GM03348 (cell line): ENCODE measurements around the gene MCFD2.
"Not testable (repeated sequence)": the region's sequence is repeated elsewhere in the genome, so short reads cannot be mapped to it uniquely, and the experiment has no call there.

Experiments
- DNase-seq: peaks from one replicate; pipeline ENCODE4 v3.0.0; 2012; ENCODE audit warnings: low spot score

The MCFD2 gene

DNA sequence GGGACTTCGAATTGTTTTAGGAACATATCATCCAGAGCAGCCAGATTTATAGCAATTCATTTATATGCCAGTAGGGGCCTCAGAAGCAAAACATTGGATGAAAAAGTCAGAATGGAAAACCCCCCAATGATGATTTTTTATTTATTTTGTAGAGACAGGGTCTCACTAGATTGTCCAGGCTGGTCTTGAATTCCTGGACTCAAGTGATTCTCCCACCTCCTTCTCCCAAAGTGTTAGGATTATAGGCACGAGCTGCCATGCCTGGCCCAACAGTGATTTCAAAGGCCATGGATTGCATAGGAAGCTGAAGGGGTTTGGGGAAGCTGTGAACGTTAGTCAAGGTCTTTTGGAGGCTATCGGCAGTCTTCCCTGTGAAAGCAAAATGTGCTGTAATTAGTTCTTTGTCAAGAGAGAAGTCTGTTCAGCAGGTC, 21.9 kb upstream of the MCFD2 start:
- DNase-seq: peak; percentile 32

GRCh38 chr2:46936566-46936965, 21.0 kb upstream of the MCFD2 start:
- peak; percentile 13 for DNase-seq

- DNase-seq: no peak
Observed at GRCh38 chr2:46935071-46935470, 19.5 kb upstream of the MCFD2 start.

DNA sequence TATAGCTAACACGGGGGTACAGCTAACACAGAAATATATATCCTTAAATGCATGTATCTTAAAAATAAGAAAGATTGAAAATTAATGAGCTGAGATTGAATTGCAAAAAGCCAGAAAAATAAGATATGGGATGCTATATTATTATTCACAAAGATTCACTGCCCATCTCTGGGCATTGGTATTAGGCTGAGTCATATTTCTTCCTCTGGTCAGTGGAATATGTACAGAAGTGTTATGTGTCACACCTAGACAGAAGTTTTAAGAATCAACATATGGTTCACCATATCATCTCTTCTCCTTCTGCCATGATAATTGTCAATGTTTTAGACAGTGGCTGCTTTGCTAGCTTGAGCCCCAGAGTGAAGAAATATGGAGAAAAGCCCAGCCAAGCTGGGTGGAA, 14.0 kb upstream of the MCFD2 start:
- no peak for DNase-seq

DNA sequence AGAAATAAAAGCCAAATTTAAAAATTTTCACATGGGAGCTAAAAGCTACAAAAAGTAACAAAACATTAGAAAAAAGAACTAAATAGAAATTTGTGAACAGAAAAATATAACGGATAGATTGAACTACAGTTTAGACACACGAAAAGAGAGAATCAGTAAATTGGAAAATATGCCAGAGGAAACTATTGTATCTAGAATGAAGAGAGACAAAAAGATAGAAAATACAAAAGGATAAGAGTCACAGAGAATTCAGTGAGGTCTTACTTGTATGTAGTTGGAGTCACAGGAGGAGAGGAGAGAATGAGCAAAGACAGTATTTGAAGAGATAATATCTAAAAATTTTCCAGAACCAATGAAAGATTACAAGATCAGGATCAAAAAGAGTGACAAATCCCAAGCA, 11.3 kb upstream of the MCFD2 start:
- DNase-seq: no peak

DNA sequence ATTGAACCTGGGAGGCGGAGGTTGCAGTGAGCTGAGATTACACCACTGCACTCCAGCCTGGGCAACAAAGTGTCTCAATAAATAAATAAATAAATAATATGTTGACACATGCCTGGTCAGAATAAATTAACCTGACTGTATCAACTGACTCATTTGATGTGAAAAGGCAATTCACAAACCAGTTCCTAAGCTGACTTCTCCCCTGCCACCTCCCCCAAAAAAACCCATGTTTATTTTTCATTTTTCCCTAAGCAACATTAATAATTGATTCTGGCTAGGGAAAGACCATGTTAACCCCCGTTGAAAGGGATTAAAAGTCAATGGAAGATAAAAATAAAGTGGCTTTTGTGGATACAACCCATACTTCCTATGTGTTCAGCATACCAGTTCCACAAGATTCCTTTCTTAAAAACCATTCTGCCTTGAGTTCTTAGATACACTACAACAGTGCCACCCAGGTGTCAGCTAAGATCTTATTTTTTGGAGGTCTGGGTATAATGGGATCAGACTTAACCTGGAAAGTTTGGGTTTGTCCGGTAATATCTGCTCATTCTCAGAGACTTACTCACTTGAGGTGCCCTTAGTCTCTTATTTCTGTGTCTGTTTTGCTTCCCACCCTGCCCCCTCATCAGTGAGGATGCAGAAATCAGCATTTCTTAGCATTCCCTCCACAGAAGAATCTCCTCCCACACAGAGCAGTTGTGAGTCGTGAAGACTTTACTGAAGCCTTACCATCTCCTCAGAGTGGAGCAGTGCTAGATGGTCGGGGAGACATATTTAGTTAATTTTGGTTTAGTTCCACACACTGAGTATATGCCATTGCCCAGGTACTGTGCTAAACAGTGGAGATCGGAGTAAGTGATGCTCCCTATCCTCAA, 10.1 kb upstream of the MCFD2 start:
- DNase-seq: no peak

DNA sequence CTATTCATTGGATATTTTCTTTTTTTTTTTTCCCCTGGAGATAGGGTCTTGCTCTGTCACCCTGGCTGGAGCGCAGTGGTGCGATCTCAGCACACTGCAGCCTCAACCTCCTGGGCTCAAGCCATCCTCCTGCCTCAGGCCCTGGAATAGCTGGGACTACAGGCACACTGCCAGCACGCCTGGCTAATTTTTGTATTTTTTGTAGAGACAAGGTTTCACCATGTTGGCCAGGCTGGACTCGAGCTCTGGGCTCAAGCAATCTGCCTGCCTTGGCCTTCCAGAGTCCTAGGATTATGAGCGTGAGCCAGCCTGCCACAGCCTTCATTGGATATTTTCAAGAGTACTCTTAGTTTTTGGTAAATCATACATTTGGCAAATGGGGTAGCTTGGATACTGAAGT, 9.0 kb upstream of the MCFD2 start:
- no peak for DNase-seq

GRCh38 chr2:46924038-46924437, 8.4 kb upstream of the MCFD2 start:
- no peak for DNase-seq

GRCh38 chr2:46923041-46923528, 7.5 kb upstream of the MCFD2 start:
- no peak for DNase-seq

DNA sequence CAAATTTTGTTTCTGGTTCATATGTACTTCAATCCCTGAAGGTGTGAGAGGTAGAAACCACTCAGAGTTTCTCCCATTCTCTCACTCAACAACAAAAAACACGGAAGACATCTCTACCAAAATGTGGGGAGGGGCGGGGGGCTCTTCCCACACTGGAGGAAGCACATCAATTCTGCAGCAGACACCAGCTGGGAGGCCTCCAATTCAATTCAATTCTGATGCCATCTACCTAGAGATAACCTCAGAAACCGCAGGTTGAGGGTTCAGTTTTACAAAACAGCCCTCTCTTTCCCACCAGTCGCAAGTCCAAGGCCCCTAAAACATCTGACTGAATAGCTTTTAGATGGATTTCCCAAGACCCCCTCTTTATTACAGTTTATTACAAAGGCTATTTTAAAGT, 7.0 kb upstream of the MCFD2 start:
- no peak for DNase-seq

GRCh38 chr2:46921676-46922448, 6.3 kb upstream of the MCFD2 start:
- no peak for DNase-seq

GRCh38 chr2:46917628-46918027, 2.0 kb upstream of the MCFD2 start:
- DNase-seq: no peak

DNA sequence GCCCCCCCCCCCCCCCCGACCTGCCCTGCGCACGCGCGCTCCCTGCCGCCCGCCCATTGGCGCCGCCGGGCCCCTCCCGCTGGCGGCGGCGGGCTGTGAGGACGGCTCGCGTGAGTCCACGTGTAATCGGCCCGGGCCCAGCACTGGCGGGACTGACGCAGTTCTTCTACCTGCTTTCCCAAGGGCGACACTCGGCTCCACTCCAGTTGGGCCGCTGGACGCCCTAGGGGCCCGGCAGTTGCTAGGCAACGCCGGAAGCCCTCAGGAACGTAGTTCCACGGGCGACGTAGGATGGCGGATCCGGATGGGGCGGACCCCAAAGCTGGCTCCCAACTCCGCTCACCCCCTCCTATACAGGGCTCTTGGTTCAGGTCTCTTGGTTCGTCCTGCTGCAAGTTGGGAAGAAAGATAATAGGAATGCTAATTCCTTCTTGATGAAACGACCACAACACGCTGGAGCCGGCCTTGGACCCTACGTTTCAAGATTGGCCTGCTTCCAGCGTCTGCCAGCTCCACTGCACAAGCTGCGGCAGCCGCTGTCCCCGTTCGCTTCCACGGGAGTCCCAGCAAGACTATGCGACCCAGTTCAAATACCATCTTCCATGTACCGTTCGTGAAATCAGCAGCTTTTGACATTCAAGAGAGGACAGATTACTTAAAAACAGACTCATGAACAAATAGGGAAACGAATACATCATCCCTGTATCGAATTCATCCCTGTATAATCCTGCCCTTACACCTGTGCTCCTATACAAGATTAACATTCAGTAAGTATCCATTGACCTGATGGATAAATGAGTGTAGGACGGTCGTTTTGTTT, 415 bp upstream of the MCFD2 start:
- peak; percentile 98 for DNase-seq

GRCh38 chr2:46914578-46915230, 902 bp downstream of the MCFD2 start:
- no peak for DNase-seq

GRCh38 chr2:46913471-46914381, 1.9 kb downstream of the MCFD2 start:
- peak; percentile 63 for DNase-seq

DNA sequence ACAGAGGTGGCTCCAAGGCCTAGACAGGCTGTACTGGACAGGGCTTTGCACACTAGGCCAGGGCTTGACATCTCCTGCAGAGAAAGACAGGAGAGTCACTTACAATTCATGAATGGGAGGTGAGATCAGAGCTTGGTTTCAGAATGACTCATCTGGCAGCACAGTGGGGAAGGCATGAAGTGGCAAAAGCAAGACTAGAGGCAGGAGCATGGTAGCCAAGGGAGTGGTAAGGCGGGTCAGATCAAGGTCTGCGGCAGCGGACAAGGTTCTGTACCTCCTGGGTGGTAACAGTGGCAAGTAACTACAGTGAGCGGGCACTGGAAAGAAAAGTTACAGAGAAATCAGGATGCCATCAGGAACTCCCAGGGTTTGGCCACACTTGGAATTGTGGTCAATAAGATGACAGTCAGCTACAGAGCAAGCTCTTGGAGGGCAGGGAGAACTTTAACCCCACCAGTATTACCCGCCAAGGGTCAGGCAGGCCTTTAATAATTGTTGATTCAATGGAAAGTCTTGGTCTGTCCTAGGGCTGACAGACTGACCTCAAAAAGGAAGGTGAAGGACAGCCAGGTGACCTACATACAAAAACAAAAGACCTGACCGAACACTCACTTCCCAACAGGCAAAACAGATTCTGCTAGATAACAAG, 5.7 kb downstream of the MCFD2 start:
- peak; percentile 67 for DNase-seq

GRCh38 chr2:46909150-46909549, 6.5 kb downstream of the MCFD2 start:
- no peak for DNase-seq

DNA sequence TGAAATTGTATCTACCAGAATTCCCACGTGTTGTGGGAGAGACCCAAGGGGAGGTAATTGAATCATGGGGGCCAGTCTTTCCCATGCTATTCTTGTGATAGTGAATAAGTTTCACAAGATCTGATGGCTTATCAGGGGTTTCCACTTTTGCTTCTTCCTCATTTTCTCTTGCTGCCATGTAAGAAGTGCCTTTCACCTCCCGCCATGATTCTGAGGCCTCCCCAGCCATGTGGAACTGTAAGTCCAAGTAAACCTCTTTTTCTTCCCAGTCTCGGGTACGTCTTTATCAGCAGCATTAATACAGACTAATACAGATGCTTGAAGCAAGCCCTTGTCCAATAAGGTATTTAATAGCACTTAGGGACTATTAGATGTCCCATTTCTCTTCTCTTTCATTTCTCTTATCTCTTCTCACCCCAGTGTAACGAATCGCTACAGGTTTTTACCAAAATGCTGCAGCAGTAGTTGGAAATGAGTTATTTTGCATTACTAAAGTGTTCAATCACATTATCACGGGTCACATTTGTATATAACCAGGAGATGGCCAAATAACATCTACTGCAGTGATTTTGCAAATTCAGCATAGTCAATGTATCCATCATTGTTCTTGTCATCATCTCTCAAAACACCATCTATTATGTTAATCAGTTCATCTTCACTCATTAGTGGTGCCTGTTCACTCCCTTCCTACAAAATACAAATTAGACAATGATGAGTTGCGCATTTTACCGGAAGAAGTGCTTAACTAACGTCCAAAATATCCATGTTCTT, 10.5 kb downstream of the MCFD2 start:
- DNase-seq: not testable (repeated sequence)

GRCh38 chr2:46902980-46903379, 12.6 kb downstream of the MCFD2 start:
- DNase-seq: not testable (repeated sequence)
